Measurements from ENCODE around the gene ARHGEF37. TPM values are rescaled to one million over a fixed set of nuclear protein-coding genes. Genes with fewer than 3 reads are reported as not detected.

Gene ARHGEF37
- total and polyA plus RNA-seq, 2 donors (not counting 1 experiment from before 2014, with no cell fraction given) = 0.31 to 5.3 TPM

GRCh38 chr5:149645236-149645635 lies 63.9 kb downstream of the ARHGEF37 start:
- Histone ChIP-seq H3K79me2 (ENCODE audit: control insufficient read depth, insufficient read depth, low read length) (no peaks in the 10 kb centered on the region), H3K27ac (ENCODE audit: insufficient read depth, low read length) (no peak overlapping the region), H3K9me3 (ENCODE audit: control insufficient read depth, insufficient read depth, low read depth, low read length) (no peaks in the 10 kb centered on the region), H3K27me3 (ENCODE audit: control insufficient read depth, insufficient read depth, low read length) (no peaks in the 10 kb centered on the region), H2AFZ (ENCODE audit: low read length) (no peak overlapping the region), H3K36me3 (ENCODE audit: control insufficient read depth, insufficient read depth, low read length) (no peaks in the 10 kb centered on the region), H3K9ac (ENCODE audit: insufficient read depth, low read length) (no peak overlapping the region), H3K4me2 (ENCODE audit: extremely low read depth, insufficient read depth, low read length) (no peak overlapping the region), H3K4me3 (replicated peaks in 1 of 4; ENCODE audit: control extremely low read depth in 1 of 4, insufficient read depth in 1 of 4, low read depth in 3 of 4, low read length in 4 of 4) (no peak overlapping the region), H4K20me1 (ENCODE audit: control insufficient read depth, extremely low read depth, insufficient read depth, low read length) (no peaks in the 10 kb centered on the region), H3K4me1 (ENCODE audit: control insufficient read depth, extremely low read depth, insufficient read depth, low read length) (peaks cover 4% of the 10 kb centered on the region)
- DNase-seq (ENCODE audit: low read depth in 2 of 2) = no peak
- TF ChIP-seq CTCF (conservative IDR thresholded peaks at IDR 0.05 in 1 of 2, IDR thresholded peaks at IDR 0.05 in 1 of 2; ENCODE audit: low read depth in 1 of 2, low read length in 2 of 2) (no peak), EZH2 (IDR thresholded peaks at IDR 0.05; ENCODE audit: low read length, missing control alignments) (no peak)

- H4K20me1 ChIP-seq (ENCODE audit: control insufficient read depth, extremely low read depth, insufficient read depth, low read length) = no peaks in the 10 kb centered on the region
- no peak overlapping the region for H3K9ac ChIP-seq (ENCODE audit: insufficient read depth, low read length)
- no peak overlapping the region for H3K27ac ChIP-seq (ENCODE audit: insufficient read depth, low read length)
- no peak for TF ChIP-seq EZH2 (IDR thresholded peaks at IDR 0.05; ENCODE audit: low read length, missing control alignments)
- no peak for TF ChIP-seq CTCF (conservative IDR thresholded peaks at IDR 0.05 in 1 of 2, IDR thresholded peaks at IDR 0.05 in 1 of 2; ENCODE audit: low read depth in 1 of 2, low read length in 2 of 2)
- peaks cover 2% of the 10 kb centered on the region for H3K4me1 ChIP-seq (ENCODE audit: control insufficient read depth, extremely low read depth, insufficient read depth, low read length)
- H3K4me3 ChIP-seq (replicated peaks in 1 of 4; ENCODE audit: control extremely low read depth in 1 of 4, insufficient read depth in 1 of 4, low read depth in 3 of 4, low read length in 4 of 4) = no peak overlapping the region
- no peaks in the 10 kb centered on the region for H3K27me3 ChIP-seq (ENCODE audit: control insufficient read depth, insufficient read depth, low read length)
- no peak overlapping the region for H2AFZ ChIP-seq (ENCODE audit: low read length)
- H3K79me2 ChIP-seq (ENCODE audit: control insufficient read depth, insufficient read depth, low read length) = no peaks in the 10 kb centered on the region
- no peak overlapping the region for H3K4me2 ChIP-seq (ENCODE audit: extremely low read depth, insufficient read depth, low read length)
- H3K36me3 ChIP-seq (ENCODE audit: control insufficient read depth, insufficient read depth, low read length) = no peaks in the 10 kb centered on the region
- no peak for DNase-seq (ENCODE audit: low read depth in 2 of 2)
- no peaks in the 10 kb centered on the region for H3K9me3 ChIP-seq (ENCODE audit: control insufficient read depth, insufficient read depth, low read depth, low read length)
Measured at GRCh38 chr5:149645725-149646124, 64.4 kb downstream of the ARHGEF37 start.

- H2AFZ ChIP-seq (ENCODE audit: low read length) = no peak overlapping the region
- H3K79me2 ChIP-seq (ENCODE audit: control insufficient read depth, insufficient read depth, low read length) = no peaks in the 10 kb centered on the region
- H3K36me3 ChIP-seq (ENCODE audit: control insufficient read depth, insufficient read depth, low read length) = no peaks in the 10 kb centered on the region
- no peak overlapping the region for H3K4me2 ChIP-seq (ENCODE audit: extremely low read depth, insufficient read depth, low read length)
- H3K9me3 ChIP-seq (ENCODE audit: control insufficient read depth, insufficient read depth, low read depth, low read length) = no peaks in the 10 kb centered on the region
- no peak overlapping the region for H3K4me3 ChIP-seq (replicated peaks in 1 of 4; ENCODE audit: control extremely low read depth in 1 of 4, insufficient read depth in 1 of 4, low read depth in 3 of 4, low read length in 4 of 4)
- no peaks in the 10 kb centered on the region for H3K27me3 ChIP-seq (ENCODE audit: control insufficient read depth, insufficient read depth, low read length)
- no peaks in the 10 kb centered on the region for H3K4me1 ChIP-seq (ENCODE audit: control insufficient read depth, extremely low read depth, insufficient read depth, low read length)
- no peak overlapping the region for H3K9ac ChIP-seq (ENCODE audit: insufficient read depth, low read length)
- H3K27ac ChIP-seq (ENCODE audit: insufficient read depth, low read length) = no peak overlapping the region
- TF ChIP-seq EZH2 (IDR thresholded peaks at IDR 0.05; ENCODE audit: low read length, missing control alignments) (no peak), CTCF (conservative IDR thresholded peaks at IDR 0.05 in 1 of 2, IDR thresholded peaks at IDR 0.05 in 1 of 2; ENCODE audit: low read depth in 1 of 2, low read length in 2 of 2) (no peak)
- H4K20me1 ChIP-seq (ENCODE audit: control insufficient read depth, extremely low read depth, insufficient read depth, low read length) = no peaks in the 10 kb centered on the region
- DNase-seq (ENCODE audit: low read depth in 2 of 2) = peak in 1 of 2 donors; percentile 33
Measured at GRCh38 chr5:149646564-149646963, 65.3 kb downstream of the ARHGEF37 start.

Data from fibroblast of lung (primary cell).